ENCODE results near the gene PLXDC2.
A peak's percentile ranks its signal among the peaks of the same experiment; 100 is the strongest.

The PLXDC2 gene

GRCh38 chr10:19930936-19931893 lies 115.0 kb downstream of the PLXDC2 start:
- no peak for TF ChIP-seq CTCF (conservative IDR thresholded peaks at IDR 0.05)
- H3K27ac ChIP-seq: peak overlapping the region; percentile 88

GRCh38 chr10:19931894-19932590 lies 115.8 kb downstream of the PLXDC2 start:
- TF ChIP-seq CTCF (conservative IDR thresholded peaks at IDR 0.05): no peak
- H3K27ac ChIP-seq: peak overlapping the region; percentile 88

GRCh38 chr10:19932806-19933371 lies 116.7 kb downstream of the PLXDC2 start:
- no peak for TF ChIP-seq CTCF (conservative IDR thresholded peaks at IDR 0.05)
- peak overlapping the region; percentile 88 for H3K27ac ChIP-seq

GRCh38 chr10:19933772-19934171 lies 117.5 kb downstream of the PLXDC2 start:
- no peak for TF ChIP-seq CTCF (conservative IDR thresholded peaks at IDR 0.05)
- H3K27ac ChIP-seq: peak overlapping the region; percentile 88; the same call in 1 of the 2 replicates

- H3K27ac ChIP-seq: no peak overlapping the region
- TF ChIP-seq CTCF (conservative IDR thresholded peaks at IDR 0.05): no peak
Measured at GRCh38 chr10:19935176-19935575, 118.9 kb downstream of the PLXDC2 start.

GRCh38 chr10:19936289-19936688 lies 120.1 kb downstream of the PLXDC2 start:
- TF ChIP-seq CTCF (conservative IDR thresholded peaks at IDR 0.05): no peak
- H3K27ac ChIP-seq: no peak overlapping the region

GRCh38 chr10:19937989-19938388 lies 121.8 kb downstream of the PLXDC2 start:
- no peak for TF ChIP-seq CTCF (conservative IDR thresholded peaks at IDR 0.05)

More at GRCh38 chr10:19937989-19938388, 121.8 kb downstream of the PLXDC2 start:
- no peak overlapping the region for H3K27ac ChIP-seq
